Measurements from ENCODE around the gene NKX1-2. TPM values are rescaled to one million over a fixed set of nuclear protein-coding genes. Genes with fewer than 3 reads are reported as not detected.

Gene NKX1-2
- not detected for polyA plus RNA-seq (2013, experiment 1 of 2; ENCODE audit: insufficient read length)
- not detected for polyA plus RNA-seq (2013, experiment 2 of 2; ENCODE audit: insufficient read length)

DNA sequence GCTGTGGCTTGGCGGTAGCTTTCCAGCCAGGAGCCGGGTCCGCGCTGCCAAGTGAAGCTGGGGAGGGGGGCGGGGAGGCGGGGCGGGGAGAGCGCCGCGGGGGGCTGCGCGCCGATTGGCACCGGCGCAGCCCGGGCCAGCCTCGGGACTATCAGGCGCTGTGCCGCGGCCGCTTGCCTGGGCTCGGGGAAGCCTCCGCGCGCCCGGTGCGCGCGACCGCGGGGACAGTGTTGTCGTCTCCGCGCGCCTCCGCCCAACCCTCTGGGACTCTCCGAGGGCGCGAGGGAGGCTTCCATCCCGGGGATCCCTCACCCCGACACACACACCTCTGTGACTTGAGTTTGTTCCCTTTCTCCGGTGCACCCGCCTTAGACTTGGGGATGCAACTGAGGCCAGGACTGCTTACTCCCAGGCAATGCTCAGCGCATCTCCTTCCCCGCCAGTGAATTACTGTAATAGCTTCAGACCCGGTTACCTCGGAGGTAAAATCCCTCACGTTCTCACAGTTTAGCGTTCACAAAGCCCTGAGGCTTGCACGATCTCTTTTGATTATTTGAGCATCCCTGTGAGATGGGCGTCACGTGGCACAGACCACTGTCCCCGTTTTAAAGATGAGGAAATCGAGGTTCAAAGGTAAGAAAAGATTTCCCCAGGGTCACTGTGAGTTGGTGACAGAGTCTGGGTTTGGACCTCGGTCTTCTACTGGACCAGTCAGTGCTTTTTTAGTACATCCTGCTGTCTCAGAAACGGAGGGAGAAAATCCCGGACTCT lies at the start of gene NKX1-2:
TSS of gene NKX1-2 (minus strand) at position 24 of the 771 bp plus-strand sequence. CDS start 92 bp downstream, outside the sequence.
- DNase-seq = no peak

- DNase-seq = no peak
Observed at GRCh38 chr10:124498056-124498455, 48.2 kb upstream of the NKX1-2 start.

GRCh38 chr10:124497196-124497881 lies 47.5 kb upstream of the NKX1-2 start:
- no peak for DNase-seq

- no peak for DNase-seq
Observed at GRCh38 chr10:124496620-124497019, 46.8 kb upstream of the NKX1-2 start.

- no peak for DNase-seq
Observed at GRCh38 chr10:124496150-124496549, 46.3 kb upstream of the NKX1-2 start.

DNA sequence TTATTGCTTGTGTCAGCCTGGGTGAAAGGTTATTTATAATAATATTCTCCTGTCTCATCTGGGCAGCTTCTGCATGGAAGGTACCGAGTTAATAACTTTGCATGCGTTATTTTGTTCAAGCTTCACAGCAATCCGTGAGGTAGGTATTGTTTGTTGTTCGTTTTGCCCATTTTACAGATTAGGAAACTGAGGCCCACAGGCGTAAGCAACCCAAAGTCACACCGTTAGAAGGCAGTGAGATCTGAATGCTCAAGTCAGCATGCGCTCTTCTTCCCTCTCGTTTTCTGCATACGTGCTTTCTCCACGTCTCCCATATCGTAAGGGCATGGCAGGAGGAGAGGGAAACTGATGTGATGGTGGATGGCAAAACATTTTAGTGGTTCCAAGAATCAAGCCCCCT lies 45.9 kb upstream of the NKX1-2 start:
- DNase-seq = no peak

DNA sequence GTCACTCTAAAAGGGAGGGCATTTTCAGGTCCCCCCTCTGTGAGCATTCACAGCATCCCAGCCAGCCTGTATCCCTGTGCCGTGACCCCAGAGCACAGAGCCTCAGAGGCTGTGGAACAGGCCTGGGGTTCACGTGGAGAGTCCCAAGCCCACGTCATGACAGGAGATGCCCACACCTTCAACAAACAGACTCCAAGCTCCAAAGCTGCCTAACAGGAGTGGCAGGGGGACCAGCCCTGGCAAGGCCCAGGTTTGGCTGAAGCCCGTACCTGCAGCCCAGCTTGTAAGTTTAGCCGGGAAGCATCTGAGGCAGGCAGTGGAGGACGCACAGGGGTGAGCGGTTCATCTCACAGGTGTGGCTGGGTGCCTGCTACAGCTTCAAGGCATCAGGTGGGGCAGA lies 45.3 kb upstream of the NKX1-2 start:
- no peak for DNase-seq

- DNase-seq = no peak
Observed at GRCh38 chr10:124494046-124494807, 44.4 kb upstream of the NKX1-2 start.

DNA sequence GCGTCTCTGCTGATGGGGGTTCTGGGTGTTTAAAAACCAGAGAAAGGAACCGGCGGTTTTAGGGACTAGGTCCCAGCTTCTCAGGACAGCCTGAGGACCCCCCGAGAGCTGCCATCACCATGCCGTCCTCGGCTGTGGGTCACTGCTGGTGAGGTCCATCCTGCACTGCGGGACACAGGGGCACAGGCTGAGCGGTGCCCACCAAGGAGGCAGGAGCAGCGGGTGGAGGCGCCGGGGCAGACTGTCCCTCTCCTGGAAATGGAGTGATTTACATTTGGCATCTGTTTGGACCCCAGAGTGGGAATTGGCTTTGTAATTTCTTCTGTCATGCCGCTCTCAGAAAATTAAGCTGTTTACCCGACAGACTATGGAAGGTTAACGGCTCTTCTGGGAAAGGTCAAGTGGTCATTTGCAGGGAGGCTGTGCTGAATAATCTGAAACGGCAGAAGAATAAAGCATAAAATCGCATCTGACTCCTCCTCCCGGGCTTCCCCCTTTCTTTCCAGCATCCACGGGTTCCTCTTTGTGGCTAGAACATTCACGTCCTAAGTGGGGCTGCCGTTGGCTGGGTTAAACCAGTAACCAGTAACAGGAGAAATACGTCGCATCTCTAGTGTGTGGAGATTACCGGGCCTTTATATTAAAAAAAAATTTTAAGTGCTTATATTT lies 43.5 kb upstream of the NKX1-2 start:
- DNase-seq = no peak

DNA sequence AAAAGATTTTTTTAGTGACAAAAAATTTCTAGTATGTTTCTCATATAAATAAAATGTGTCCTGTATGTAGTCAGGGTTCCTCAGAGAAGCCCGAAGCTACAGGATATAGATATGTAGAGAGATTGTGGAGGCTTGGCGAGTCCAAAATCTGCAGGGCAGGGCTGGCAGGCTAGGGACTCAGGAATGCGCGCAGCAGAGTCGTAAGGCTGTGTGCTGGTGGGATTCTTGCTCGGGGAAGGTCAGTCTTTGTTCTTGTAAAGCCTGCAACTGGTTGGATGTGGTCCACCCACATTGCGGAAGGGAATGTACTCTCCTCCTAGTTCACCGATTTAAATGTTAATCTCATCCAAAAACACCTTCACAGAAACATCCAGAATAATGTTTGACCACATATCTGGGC lies 42.4 kb upstream of the NKX1-2 start:
- no peak for DNase-seq

DNA sequence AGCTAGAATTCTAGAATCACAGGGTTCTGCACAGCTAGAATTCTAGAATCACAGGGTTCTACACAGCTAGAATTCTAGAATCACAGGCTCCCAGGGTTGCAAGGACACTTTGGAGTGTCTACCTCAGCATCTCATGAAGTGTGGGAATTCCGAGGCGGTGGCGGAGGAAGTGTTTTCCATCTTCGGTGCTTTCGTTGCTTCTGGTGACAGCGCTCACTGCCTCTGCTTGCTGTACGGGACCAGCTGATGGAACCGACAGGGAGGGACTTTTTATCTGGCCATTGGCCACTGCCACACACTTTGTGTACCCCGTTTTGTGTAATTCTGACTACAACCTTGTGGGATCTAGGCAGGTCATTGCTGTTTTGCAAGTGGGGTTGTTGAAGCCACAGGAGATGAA lies 41.3 kb upstream of the NKX1-2 start:
- no peak for DNase-seq

DNA sequence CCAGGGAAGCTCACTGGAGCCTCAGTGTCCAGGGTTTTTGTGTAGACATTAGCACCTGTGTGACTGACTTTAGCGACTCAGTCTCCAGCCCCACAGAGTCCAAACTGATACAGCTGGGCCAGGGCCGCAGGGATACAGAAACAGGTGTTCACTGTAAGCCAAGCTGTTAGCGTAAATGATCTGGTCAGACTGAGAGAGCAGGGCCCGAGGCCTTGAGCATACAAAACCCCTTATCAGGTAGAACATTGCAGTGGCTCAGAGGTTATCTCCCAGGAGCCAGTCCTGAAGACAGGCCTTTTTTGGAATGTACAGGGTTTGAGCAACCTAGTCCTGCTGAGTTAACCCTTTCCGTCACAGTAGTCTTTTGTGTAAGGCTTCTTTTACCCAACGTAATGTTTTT lies 36.8 kb upstream of the NKX1-2 start:
- no peak for DNase-seq

- no peak for DNase-seq
Observed at GRCh38 chr10:124484661-124485060, 34.8 kb upstream of the NKX1-2 start.

- no peak for DNase-seq
Observed at GRCh38 chr10:124484031-124484430, 34.2 kb upstream of the NKX1-2 start.

DNA sequence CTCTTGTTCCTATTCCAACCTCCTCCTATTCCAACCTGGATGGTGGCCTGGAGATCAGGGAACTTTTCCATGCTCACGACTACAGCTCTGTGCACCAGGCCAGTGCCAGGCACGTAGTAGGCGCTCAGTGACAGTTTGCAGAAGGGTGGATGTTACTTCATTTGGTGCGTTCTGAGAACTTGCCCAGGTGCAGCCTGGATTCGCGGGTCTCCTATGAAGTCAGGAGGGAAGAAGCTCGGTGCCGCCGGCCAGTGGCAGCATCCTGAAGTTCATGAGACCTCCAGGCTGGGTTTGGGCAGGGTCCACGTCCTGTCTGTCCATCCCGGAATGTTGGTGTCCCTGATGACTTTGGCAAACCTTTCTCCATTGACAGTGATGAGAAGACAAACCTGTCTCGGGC lies 33.0 kb upstream of the NKX1-2 start:
- no peak for DNase-seq

DNA sequence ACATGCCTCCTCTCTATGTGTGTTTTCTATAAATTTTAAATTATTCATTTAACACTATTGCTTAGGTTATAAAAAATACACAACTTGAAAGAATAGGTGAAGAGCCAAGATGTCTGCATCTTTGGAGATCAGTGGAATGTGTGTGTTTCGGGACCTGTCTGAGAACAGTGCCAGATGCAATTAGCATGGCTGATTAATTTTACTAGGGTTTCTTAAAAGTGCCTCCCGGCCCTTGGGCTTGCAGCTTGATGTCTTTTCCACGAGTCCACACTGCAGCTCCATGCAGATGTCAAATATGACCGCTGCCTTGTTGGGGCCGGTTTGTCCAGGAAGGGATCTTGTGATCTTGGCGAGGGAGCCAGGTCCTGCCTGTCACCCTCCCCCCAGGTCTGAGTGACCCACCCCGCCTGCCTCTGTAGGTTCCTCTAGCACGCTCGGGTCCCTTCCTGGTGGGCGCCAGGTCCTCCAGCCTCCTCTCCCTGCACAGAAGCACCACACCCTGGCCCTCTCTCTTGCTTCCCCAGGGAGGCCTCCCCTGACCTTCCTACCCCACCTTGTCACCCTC lies 32.5 kb upstream of the NKX1-2 start:
- DNase-seq = no peak

- DNase-seq = no peak
Observed at GRCh38 chr10:124481717-124482116, 31.9 kb upstream of the NKX1-2 start.

DNA sequence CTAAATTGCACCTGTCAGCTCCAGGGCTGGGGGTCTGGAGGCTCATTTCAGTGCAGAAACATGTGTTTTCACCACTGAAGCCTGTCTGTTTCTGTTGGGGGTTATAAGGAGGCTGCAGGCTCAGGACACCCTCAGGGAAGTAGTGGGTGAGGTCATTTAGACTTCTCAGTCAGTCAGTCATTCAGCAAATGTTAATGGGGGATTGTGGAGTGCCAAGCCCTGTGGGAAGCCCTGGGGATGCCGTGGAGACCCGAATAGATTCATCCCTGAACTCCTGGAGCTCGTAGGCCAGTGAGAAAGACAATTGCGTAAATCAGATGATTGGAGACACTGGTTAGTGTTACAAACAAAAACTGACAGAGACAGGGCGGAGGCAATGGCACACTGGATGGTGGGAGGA lies 31.0 kb upstream of the NKX1-2 start:
- no peak for DNase-seq

DNA sequence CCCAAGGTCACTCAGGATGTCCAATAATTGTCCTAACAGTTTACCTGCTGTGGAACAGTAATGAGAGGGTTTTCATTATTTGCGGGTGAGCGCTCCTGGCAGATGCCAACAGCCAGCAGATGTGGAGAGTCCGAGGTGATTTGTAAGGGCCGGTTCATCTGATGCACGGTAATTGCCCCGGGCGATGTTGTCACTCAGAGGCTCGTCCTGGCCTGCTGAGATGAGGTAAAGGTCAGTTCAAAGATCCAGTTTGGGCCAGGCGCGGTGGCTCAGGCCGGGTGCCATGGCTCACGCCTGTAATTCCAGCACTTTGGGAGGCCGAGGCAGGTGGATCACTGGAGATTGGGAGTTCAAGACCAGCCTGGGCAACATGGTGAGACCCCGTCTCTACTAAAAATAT lies 28.7 kb upstream of the NKX1-2 start:
- no peak for DNase-seq

DNA sequence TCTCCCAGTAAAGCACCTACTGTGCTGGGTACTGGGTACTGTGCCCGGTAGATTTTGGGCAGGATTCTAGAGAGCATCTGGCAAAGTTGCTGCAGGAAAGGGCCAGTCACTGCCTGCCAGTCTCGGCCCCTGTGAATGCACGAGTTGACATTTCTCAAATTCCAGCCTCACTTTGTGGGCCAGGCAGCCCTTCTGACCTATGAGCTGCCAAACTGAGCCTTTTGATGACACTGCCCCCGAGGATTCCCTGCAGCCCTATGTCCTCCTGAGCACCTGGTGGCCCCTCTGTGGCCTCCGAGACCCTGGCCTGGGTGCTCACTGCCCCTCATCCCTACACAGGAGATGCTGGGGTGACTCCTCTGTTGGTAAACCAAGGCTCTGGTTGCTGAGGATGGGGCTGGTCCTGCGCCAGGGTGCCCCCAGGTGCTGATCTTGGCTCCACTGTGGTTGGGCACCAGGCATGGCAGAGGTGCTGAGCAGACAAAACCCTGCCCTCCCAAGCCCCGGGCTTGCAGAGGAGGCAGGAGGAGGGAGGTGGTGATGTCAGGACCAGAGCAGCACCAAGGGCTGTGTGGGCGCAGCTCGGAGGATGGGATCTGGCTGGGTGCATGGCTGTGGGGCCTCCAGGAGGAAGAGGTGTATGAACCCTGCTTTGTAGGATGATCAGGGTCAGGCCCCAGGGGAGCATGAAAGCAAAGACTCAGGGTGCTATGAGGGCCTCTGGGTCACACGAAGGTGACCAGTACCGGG lies 28.0 kb upstream of the NKX1-2 start:
- no peak for DNase-seq

DNA sequence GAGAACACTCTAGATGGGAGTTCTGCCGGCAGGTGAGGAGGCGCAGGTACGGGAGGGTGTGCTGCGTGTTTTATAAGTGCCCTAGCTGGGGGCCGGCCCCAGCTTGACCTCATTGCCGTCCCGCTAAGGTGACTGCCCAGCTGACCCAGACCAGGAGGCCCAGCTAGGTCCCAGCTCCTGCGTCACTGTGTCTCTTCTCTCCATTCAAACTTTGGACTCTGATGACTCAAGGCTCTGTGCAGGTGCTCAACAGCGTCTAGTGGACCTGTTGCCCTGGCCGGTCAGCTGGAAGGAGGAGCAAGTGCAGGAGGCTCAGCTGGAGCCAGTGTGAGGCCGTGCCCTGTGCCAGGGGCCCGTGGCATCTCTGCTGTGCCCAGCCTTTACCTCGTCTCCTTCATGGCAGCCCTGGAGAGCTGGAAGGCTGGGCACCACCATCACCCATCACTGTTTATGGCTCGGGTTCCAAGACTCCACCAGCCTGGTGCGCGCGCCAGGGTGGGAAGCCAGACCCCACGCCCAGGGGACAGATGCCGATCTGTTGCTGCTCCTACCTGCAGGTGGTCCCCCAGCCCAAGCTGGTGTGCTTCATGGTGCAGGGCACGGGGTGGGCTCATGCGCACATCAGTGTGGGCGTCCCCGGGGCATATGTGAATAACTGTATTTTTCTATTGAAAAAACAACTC lies 26.3 kb upstream of the NKX1-2 start:
- DNase-seq = no peak
